AG10803 (cell line): ENCODE data around the gene PDE9A.

Source experiments
- DNase-seq: peaks from one replicate; pipeline ENCODE4 v3.0.0; 2010; ENCODE audit warnings: low read depth
- H3K4me3 ChIP-seq: 2 replicates; pipeline ENCODE4 v1.5.1; 2011; ENCODE audit warnings: mild to moderate bottlenecking, low read length, control low read depth
- TF ChIP-seq, protein P1 (sequence below): conservative IDR thresholded peaks from 2 replicates; pipeline ENCODE4 v1.5.1; 2011; ENCODE audit warnings: mild to moderate bottlenecking, low read length, control low read depth, inconsistent platforms

Gene PDE9A

GRCh38 chr21:42685954-42686500, 32.6 kb downstream of the PDE9A start:
- no peak overlapping the region for H3K4me3 ChIP-seq
- no peak for DNase-seq
- TF ChIP-seq, protein P1, sequence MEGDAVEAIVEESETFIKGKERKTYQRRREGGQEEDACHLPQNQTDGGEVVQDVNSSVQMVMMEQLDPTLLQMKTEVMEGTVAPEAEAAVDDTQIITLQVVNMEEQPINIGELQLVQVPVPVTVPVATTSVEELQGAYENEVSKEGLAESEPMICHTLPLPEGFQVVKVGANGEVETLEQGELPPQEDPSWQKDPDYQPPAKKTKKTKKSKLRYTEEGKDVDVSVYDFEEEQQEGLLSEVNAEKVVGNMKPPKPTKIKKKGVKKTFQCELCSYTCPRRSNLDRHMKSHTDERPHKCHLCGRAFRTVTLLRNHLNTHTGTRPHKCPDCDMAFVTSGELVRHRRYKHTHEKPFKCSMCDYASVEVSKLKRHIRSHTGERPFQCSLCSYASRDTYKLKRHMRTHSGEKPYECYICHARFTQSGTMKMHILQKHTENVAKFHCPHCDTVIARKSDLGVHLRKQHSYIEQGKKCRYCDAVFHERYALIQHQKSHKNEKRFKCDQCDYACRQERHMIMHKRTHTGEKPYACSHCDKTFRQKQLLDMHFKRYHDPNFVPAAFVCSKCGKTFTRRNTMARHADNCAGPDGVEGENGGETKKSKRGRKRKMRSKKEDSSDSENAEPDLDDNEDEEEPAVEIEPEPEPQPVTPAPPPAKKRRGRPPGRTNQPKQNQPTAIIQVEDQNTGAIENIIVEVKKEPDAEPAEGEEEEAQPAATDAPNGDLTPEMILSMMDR = no peak

DNA sequence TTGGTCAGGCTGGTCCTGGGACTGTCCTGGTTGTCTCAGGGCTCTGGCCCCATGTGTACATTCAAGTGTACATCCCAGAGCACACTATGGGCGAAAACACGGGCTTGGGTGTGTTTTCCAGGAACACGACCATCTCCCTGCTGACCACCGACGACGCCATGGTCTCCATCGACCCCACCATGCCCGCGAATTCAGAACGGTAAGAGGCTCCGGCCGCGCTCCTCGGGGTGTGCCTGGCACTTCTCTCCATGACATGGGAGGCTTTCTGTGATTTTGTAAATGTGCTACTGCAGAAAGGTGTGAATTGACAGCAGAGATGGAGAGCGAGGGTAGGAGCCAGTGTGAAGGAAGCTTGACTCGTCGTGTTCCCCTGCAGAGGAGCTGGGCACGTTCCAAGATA, 34.4 kb downstream of the PDE9A start:
- DNase-seq = no peak
- no peak overlapping the region for H3K4me3 ChIP-seq
- TF ChIP-seq, protein P1 = no peak

- TF ChIP-seq, protein P1 = no peak
- DNase-seq = no peak
- H3K4me3 ChIP-seq = no peak overlapping the region
Measured at GRCh38 chr21:42688226-42688840, 34.9 kb downstream of the PDE9A start.

DNA sequence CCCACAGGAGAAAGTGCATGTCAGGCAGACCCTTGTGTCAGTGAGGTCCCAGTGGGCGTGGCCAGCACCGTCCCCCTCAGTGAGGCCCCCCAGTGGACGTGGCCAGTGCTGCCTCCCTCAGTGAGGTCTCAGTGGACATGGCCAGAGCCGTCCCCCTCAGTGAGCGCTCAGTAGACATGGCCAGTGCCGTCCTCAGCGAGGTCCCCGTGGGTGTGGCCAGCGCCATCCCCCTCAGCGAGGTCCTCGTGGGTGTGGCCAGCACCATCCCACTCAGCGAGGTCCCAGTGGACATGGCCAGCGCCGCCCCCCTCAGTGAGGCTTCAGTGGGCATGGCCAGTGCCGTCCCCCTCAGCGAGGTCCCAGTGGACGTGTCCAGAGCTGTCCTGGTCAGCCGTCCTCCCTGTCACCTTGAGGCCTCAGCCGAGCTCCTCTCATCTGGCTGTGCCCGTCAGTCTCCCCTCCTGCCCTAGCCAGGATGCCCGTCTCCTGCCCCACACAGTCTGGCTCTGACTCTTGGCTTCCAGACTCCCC, 35.5 kb downstream of the PDE9A start:
- no peak for DNase-seq
- no peak overlapping the region for H3K4me3 ChIP-seq
- TF ChIP-seq, protein P1 = no peak

DNA sequence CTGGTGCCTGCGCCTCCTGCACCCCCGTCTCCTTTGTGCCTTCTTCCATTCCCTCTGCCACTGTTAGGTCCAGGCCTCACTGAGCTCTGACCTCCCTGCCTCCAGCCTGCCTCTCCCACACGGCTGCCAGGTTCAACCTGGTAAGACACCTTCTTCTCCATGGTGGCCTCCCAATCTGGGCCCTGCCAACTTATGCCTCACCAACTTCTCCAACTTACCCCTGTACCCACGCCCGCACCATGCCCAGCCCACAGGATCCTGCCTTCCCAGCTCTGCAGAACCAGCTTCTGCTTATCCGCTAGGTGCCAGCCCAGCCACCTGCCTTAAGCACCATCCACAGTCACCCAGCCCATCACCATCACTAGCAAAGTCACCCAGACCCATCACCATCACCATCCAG, 37.2 kb downstream of the PDE9A start:
- no peak overlapping the region for H3K4me3 ChIP-seq
- TF ChIP-seq, protein P1 = no peak
- DNase-seq = no peak

- TF ChIP-seq, protein P1 = no peak
- no peak for DNase-seq
- no peak overlapping the region for H3K4me3 ChIP-seq
Measured at GRCh38 chr21:42691901-42692559, 38.6 kb downstream of the PDE9A start.

- DNase-seq = no peak
- TF ChIP-seq, protein P1 = no peak
- no peak overlapping the region for H3K4me3 ChIP-seq
Measured at GRCh38 chr21:42692688-42693087, 39.3 kb downstream of the PDE9A start.
